Natural killer cell (primary cell): Measurements from ENCODE around the gene ICOSLG. TPM values are rescaled to one million over a fixed set of nuclear protein-coding genes. Genes with fewer than 3 reads are reported as not detected.

Source experiments
- ATAC-seq, 3 donors: fragments of 150-1000 bp in 2 of 3; fragments of 200-7000 bp in 1 of 3; cut with Tn5 transposase; 1 replicate in 1 of 3; 2 replicates in 2 of 3; pipeline ENCODE4 v1.10.0; 2021; ENCODE audit warnings: mild to moderate bottlenecking in 2 of 3, moderate library complexity in 2 of 3
- DNase-seq, 2 donors: peaks; one replicate each; pipeline versions ENCODE4 v3.0.0 to v3.0.0-alpha.2; 2013 to 2021; ENCODE audit warnings: mixed read lengths in 1 of 2
- H3K27ac ChIP-seq: one replicate; pipeline ENCODE4 v1.5.1; 2013; ENCODE audit warnings: mild to moderate bottlenecking, low read length
- H3K27me3 ChIP-seq: one replicate; pipeline ENCODE4 v1.6.1; 2013; ENCODE audit warnings: low read length; ENCODE audit not compliant: control insufficient read depth, insufficient read depth
- H3K36me3 ChIP-seq: one replicate; pipeline ENCODE4 v1.6.1; 2013; ENCODE audit warnings: low read length; ENCODE audit not compliant: control insufficient read depth, insufficient read depth
- H3K4me1 ChIP-seq: one replicate; pipeline ENCODE4 v1.6.1; 2013; ENCODE audit warnings: low read length; ENCODE audit not compliant: control insufficient read depth, insufficient read depth
- H3K4me3 ChIP-seq: one replicate; pipeline ENCODE4 v1.5.1; 2013; ENCODE audit warnings: low read length
- H3K9me3 ChIP-seq: one replicate; pipeline ENCODE4 v1.6.1; 2013; ENCODE audit warnings: low read length; ENCODE audit not compliant: control insufficient read depth, insufficient read depth
- H3K27ac Mint-ChIP-seq, 2 donors: one replicate each; pipeline ENCODE4 v1.8.0; 2022; ENCODE audit warnings: mild to moderate bottlenecking in 2 of 2, mixed read lengths in 2 of 2, moderate library complexity in 1 of 2
- H3K27me3 Mint-ChIP-seq, 2 donors: one replicate each; pipeline ENCODE4 v1.8.0; 2022; ENCODE audit warnings: low read depth in 2 of 2, mixed read lengths in 2 of 2
- H3K36me3 Mint-ChIP-seq: one replicate; pipeline ENCODE4 v1.8.0; 2022; ENCODE audit warnings: mixed read lengths
- H3K4me1 Mint-ChIP-seq, 2 donors: one replicate each; pipeline ENCODE4 v1.8.0; 2022; ENCODE audit warnings: mixed read lengths in 2 of 2
- H3K4me3 Mint-ChIP-seq: one replicate; pipeline ENCODE4 v1.8.0; 2022; ENCODE audit warnings: mild to moderate bottlenecking, moderate library complexity, mixed read lengths
- H3K9me3 Mint-ChIP-seq, 2 donors: one replicate each; pipeline ENCODE4 v1.8.0; 2022; ENCODE audit warnings: mixed read lengths in 2 of 2
- WGBS: methylation state at CpG from one replicate; pipeline ENCODE4 v1.1.7; 2013; ENCODE audit warnings: missing lambda C conversion rate; ENCODE audit not compliant: insufficient coverage; 5-methylcytosine and 5-hydroxymethylcytosine counted together
- intact Hi-C: fragments of 100-400 bp; cut with micrococcal nuclease; formaldehyde crosslinking; loops from one replicate; pipeline ENCODE4 v1.14.2; 2022
- total RNA-seq, 4 donors: library from RNA; stranded (reverse); fragments of 120-200 nt in 1 of 4; gene quantifications; one replicate each; pipeline versions ENCODE4 v1.2.3 to v1.2.4, GENCODE V29; 2013 to 2022
- TF ChIP-seq, protein P1 (sequence below): fragments of 200-600 bp; IDR thresholded peaks from one replicate; pipeline ENCODE4 v1.8.0; 2022; ENCODE audit warnings: antibody characterized with exemption

ICOSLG gene
- total RNA-seq, 3 donors from 2014 or later (not counting 1 experiment from before 2014, with no cell fraction given): 1.7 to 4.5 (median 2.9) TPM

GRCh38 chr21:44286716-44287632, 46.2 kb upstream of the ICOSLG start:
- Mint-ChIP-seq H3K27ac (no peak overlapping the region), H3K4me3 (no peak overlapping the region), H3K27me3 (peaks cover 0 to 3% of the 10 kb centered on the region in 2 donors), H3K36me3 (no peaks in the 10 kb centered on the region), H3K4me1 (no peaks in the 10 kb centered on the region), H3K9me3 (no peaks in the 10 kb centered on the region)
- no peak for ATAC-seq
- TF ChIP-seq, protein P1, sequence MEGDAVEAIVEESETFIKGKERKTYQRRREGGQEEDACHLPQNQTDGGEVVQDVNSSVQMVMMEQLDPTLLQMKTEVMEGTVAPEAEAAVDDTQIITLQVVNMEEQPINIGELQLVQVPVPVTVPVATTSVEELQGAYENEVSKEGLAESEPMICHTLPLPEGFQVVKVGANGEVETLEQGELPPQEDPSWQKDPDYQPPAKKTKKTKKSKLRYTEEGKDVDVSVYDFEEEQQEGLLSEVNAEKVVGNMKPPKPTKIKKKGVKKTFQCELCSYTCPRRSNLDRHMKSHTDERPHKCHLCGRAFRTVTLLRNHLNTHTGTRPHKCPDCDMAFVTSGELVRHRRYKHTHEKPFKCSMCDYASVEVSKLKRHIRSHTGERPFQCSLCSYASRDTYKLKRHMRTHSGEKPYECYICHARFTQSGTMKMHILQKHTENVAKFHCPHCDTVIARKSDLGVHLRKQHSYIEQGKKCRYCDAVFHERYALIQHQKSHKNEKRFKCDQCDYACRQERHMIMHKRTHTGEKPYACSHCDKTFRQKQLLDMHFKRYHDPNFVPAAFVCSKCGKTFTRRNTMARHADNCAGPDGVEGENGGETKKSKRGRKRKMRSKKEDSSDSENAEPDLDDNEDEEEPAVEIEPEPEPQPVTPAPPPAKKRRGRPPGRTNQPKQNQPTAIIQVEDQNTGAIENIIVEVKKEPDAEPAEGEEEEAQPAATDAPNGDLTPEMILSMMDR: no peak
- no peaks in the 10 kb centered on the region for H3K4me1 ChIP-seq
- H3K27me3 ChIP-seq: no peaks in the 10 kb centered on the region
- no peak overlapping the region for H3K4me3 ChIP-seq
- H3K27ac ChIP-seq: no peak overlapping the region
- no peaks in the 10 kb centered on the region for H3K9me3 ChIP-seq
- intact Hi-C loops: no loop called here
- no peaks in the 10 kb centered on the region for H3K36me3 ChIP-seq
- DNase-seq: no peak
- WGBS: 79% methylated on average over 31 of the region's 31 CpGs

- Mint-ChIP-seq H3K27me3 (peaks cover 0 to 3% of the 10 kb centered on the region in 2 donors), H3K4me1 (no peaks in the 10 kb centered on the region), H3K4me3 (no peak overlapping the region), H3K27ac (no peak overlapping the region), H3K36me3 (no peaks in the 10 kb centered on the region), H3K9me3 (no peaks in the 10 kb centered on the region)
- WGBS: 79% methylated on average over 21 of the region's 21 CpGs
- Histone ChIP-seq H3K4me1 (no peaks in the 10 kb centered on the region), H3K27ac (no peak overlapping the region), H3K27me3 (no peaks in the 10 kb centered on the region), H3K4me3 (no peak overlapping the region), H3K9me3 (no peaks in the 10 kb centered on the region), H3K36me3 (no peaks in the 10 kb centered on the region)
- DNase-seq (no peak), ATAC-seq (no peak)
- TF ChIP-seq, protein P1: no peak
- intact Hi-C loops: no loop called here
These were observed 45.5 kb upstream of the ICOSLG start for GRCh38 chr21:44286086-44286715.

DNA sequence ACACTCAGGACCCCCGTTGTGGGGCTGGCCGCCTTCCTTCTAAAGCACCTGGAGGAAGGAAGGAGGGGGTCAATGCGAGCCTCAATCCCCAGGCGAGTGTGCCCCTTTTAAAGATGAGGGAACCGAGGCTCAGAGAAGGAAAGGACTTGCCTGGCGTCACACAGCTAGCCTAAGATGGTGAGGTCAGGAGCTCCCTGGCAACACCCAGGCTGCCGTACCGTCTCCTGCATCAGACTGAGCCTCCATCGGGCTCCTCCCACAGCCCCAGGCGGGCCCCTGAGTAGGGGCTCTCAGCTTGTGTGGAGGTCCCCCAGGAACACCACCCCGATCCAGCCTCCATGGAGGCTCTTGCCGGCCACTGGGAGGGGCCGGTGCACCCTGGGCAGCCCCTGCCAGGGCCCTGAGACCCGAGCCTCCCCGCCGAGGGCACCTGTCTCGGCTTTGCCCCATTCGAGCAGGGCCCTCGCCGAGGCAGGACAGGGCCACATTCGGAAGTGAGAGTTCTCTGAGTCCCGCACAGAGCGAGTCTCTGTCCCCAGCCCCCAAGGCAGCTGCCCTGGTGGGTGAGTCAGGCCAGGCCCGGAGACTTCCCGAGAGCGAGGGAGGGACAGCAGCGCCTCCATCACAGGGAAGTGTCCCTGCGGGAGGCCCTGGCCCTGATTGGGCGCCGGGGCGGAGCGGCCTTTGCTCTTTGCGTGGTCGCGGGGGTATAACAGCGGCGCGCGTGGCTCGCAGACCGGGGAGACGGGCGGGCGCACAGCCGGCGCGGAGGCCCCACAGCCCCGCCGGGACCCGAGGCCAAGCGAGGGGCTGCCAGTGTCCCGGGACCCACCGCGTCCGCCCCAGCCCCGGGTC, 44.6 kb upstream of the ICOSLG start, which contains the start of gene AIRE:
Gene AIRE, plus strand, starts transcription at position 739 of the 855 bp plus-strand sequence. CDS start 131 bp downstream, outside the sequence.
- Histone ChIP-seq H3K4me3 (no peak within 1 kb of the TSS), H3K36me3 (no peaks in the 10 kb centered on the region), H3K9me3 (no peaks in the 10 kb centered on the region), H3K4me1 (no peaks in the 10 kb centered on the region), H3K27ac (no peak within 1 kb of the TSS), H3K27me3 (no peaks in the 10 kb centered on the region)
- intact Hi-C loops: no loop called here
- WGBS: 63% methylated on average over 56 of the region's 56 CpGs
- no peak for DNase-seq
- Mint-ChIP-seq H3K27me3 (peaks cover 0 to 2% of the 10 kb centered on the region in 2 donors), H3K4me1 (no peaks in the 10 kb centered on the region), H3K9me3 (no peaks in the 10 kb centered on the region), H3K27ac (no peak within 1 kb of the TSS), H3K36me3 (no peaks in the 10 kb centered on the region), H3K4me3 (no peak within 1 kb of the TSS)
- ATAC-seq: no peak
- TF ChIP-seq, protein P1: no peak
